ENCODE measurements around the gene CD300LF.

CD300LF gene

GRCh38 chr17:74745548-74746177, 32.9 kb upstream of the CD300LF start:
- no peak for TF ChIP-seq CTCF (IDR thresholded peaks at IDR 0.05)

DNA sequence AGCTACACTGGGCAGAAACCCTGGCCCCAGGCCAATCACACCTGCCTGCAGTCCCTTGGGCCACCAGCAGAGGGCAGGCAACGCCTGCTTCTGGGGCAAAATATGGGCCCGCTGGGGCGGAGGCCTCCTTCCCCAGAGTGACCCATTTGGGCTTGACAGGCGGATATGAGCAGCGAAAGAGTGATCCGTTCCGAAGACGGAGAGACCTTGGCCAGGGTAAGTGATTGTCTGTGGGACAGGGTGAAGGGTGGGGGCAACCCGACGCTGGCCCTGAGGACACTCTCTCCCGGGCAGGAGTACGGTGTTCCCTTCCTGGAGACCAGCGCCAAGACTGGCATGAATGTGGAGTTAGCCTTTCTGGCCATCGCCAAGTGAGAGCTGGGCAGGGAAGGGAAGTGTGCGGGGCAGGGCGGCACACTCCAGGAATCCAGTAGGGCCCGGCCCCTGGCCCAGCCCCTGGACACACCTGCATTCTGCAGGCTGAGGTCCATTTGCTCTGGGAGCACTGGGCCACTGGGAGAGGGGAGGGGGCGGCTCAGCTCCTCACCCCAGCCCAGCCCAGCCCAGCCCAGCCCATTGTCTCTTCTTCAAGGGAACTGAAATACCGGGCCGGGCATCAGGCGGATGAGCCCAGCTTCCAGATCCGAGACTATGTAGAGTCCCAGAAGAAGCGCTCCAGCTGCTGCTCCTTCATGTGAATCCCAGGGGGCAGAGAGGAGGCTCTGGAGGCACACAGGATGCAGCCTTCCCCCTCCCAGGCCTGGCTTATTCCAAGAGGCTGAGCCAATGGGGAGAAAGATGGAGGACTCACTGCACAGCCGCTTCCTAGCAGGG, 32.2 kb upstream of the CD300LF start:
- TF ChIP-seq CTCF (IDR thresholded peaks at IDR 0.05): peak; percentile 98

GRCh38 chr17:74744349-74744713, 31.6 kb upstream of the CD300LF start:
- TF ChIP-seq CTCF (IDR thresholded peaks at IDR 0.05): no peak

GRCh38 chr17:74743755-74744154, 31.0 kb upstream of the CD300LF start:
- no peak for TF ChIP-seq CTCF (IDR thresholded peaks at IDR 0.05)

- no peak for TF ChIP-seq CTCF (IDR thresholded peaks at IDR 0.05)
Measured at GRCh38 chr17:74742978-74743545, 30.3 kb upstream of the CD300LF start.

GRCh38 chr17:74742153-74742515, 29.4 kb upstream of the CD300LF start:
- TF ChIP-seq CTCF (IDR thresholded peaks at IDR 0.05): no peak

GRCh38 chr17:74740641-74741387, 28.1 kb upstream of the CD300LF start:
- no peak for TF ChIP-seq CTCF (IDR thresholded peaks at IDR 0.05)
